GM23248 (cell line): ENCODE results near the gene STEAP3. TPM values are rescaled to one million over a fixed set of nuclear protein-coding genes. Genes with fewer than 3 reads are reported as not detected.

Experiments used
- DNase-seq: peaks from one replicate; pipeline ENCODE4 v3.0.0-alpha.2; 2015
- H2AFZ ChIP-seq: fragments of 200-600 bp; sonication (generic); 2 replicates; pipeline ENCODE4 v1.6.1; 2016; ENCODE audit warnings: antibody characterized with exemption
- H3F3A ChIP-seq: fragments of 200-600 bp; sonication (generic); 2 replicates; pipeline ENCODE4 v1.6.1; 2016; ENCODE audit warnings: mild to moderate bottlenecking, antibody characterized with exemption, mixed run types; ENCODE audit not compliant: insufficient read depth
- H3K27ac ChIP-seq: fragments of 200-600 bp; sonication (generic); 2 replicates; pipeline ENCODE4 v1.5.1; 2016; ENCODE audit warnings: mild to moderate bottlenecking
- H3K27me3 ChIP-seq: fragments of 200-600 bp; sonication (generic); replicated peaks from 2 replicates; pipeline ENCODE4 v1.6.1; 2016; ENCODE audit warnings: mild to moderate bottlenecking; ENCODE audit not compliant: insufficient read depth
- H3K36me3 ChIP-seq: fragments of 200-600 bp; sonication (generic); 2 replicates; pipeline ENCODE4 v1.6.1; 2016; ENCODE audit warnings: low read depth, mild to moderate bottlenecking
- H3K4me1 ChIP-seq: fragments of 200-600 bp; sonication (generic); 2 replicates; pipeline ENCODE4 v1.6.1; 2016; ENCODE audit warnings: mild to moderate bottlenecking; ENCODE audit not compliant: insufficient read depth
- H3K4me2 ChIP-seq: fragments of 200-600 bp; sonication (generic); one replicate; pipeline ENCODE4 v1.6.1; 2016; ENCODE audit warnings: mild to moderate bottlenecking; ENCODE audit not compliant: unreplicated experiment
- H3K4me3 ChIP-seq: fragments of 200-600 bp; sonication (generic); 2 replicates; pipeline ENCODE4 v1.5.1; 2016; ENCODE audit warnings: mild to moderate bottlenecking
- H3K79me2 ChIP-seq: fragments of 200-600 bp; sonication (generic); 2 replicates; pipeline ENCODE4 v1.6.1; 2016; ENCODE audit warnings: mild to moderate bottlenecking; ENCODE audit not compliant: insufficient read depth
- H3K9ac ChIP-seq: fragments of 200-600 bp; sonication (generic); 2 replicates; pipeline ENCODE4 v1.6.1; 2016; ENCODE audit warnings: mild to moderate bottlenecking
- H3K9me2 ChIP-seq: fragments of 200-600 bp; sonication (generic); 2 replicates; pipeline ENCODE4 v1.6.1; 2016; ENCODE audit warnings: mixed run types, mild to moderate bottlenecking, moderate library complexity; ENCODE audit not compliant: insufficient read depth
- H3K9me3 ChIP-seq: fragments of 200-600 bp; sonication (generic); one replicate; pipeline ENCODE4 v1.6.1; 2017; ENCODE audit warnings: low read depth
- H4K20me1 ChIP-seq: fragments of 200-600 bp; sonication (generic); 2 replicates; pipeline ENCODE4 v1.6.0; 2016; ENCODE audit not compliant: insufficient read depth
- EZH2 ChIP-seq: fragments of 200-600 bp; sonication (generic); IDR thresholded peaks from 2 replicates; pipeline ENCODE4 v1.6.1; 2018; ENCODE audit warnings: antibody characterized with exemption, mild to moderate bottlenecking; ENCODE audit not compliant: insufficient read depth, poor library complexity, severe bottlenecking
- EZH2phosphoT487 ChIP-seq: fragments of 200-600 bp; sonication (generic); IDR thresholded peaks from 2 replicates; pipeline ENCODE4 v1.6.1; 2018; ENCODE audit warnings: antibody characterized with exemption, moderate library complexity, mild to moderate bottlenecking, low read depth; ENCODE audit not compliant: insufficient read depth
- WGBS, 2 experiments: methylation state at CpG; one replicate each; pipeline ENCODE4 v1.1.6; 2015 to 2017; ENCODE audit warnings: low lambda C conversion rate in 2 of 2, low coverage in 1 of 2; ENCODE audit errors: missing lambda C conversion rate in 2 of 2; 5-methylcytosine and 5-hydroxymethylcytosine counted together
- in situ Hi-C: fragments of 300-500 bp; cut with MboI; formaldehyde crosslinking; loops from 2 replicates; pipeline ENCODE4 v1.15.0; 2020
- polyA plus RNA-seq: library from polyadenylated mRNA; unstranded; fragments of >200 nt; fragmentation: Nextera tagmentation; extraction: Ambion mirVana; gene quantifications from 2 replicates; pipeline ENCODE4 v1.2.1, GENCODE V29; 2016
- total RNA-seq: library from RNA; depleted of rRNA; stranded (reverse); fragments of >200 nt; shearing (Covaris generic); gene quantifications from 2 replicates; pipeline ENCODE4 v1.2.3, GENCODE V29; 2014

STEAP3 gene
- total and polyA plus RNA-seq, 2 experiments from 2014 or later: 29.5 to 31.3 TPM

DNA sequence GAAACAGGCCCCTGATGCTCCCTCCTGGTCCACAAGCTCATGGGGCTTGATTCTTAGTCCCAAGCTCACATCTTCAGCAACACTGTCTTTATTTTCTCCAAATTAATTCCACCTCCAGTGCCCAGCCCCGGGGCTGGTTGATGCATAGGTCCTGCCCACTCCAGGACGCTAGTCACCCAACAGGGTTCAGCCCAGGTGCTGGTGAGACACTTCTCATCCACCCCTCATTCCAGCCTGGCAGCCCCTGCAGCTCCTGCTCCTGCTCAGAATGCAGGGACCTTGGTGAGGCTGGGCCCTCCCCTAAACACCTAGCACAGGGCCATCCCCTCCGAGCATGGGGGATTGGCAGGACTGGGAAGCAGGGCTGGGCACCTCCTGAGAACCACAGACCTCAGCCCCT, 25.7 kb downstream of the STEAP3 start:
- no peak for TF ChIP-seq EZH2
- WGBS, 2 experiments: 74 to 77% methylated on average over 3 of the region's 3 CpGs
- H3K9me2 ChIP-seq: no peaks in the 10 kb centered on the region
- peaks cover 30% of the 10 kb centered on the region for H3F3A ChIP-seq
- in situ Hi-C loops: no loop called here
- H3K4me2 ChIP-seq: no peak overlapping the region
- H3K79me2 ChIP-seq: no peaks in the 10 kb centered on the region
- H3K9me3 ChIP-seq: no peaks in the 10 kb centered on the region
- H3K27me3 ChIP-seq: no peaks in the 10 kb centered on the region
- H2AFZ ChIP-seq: no peak overlapping the region
- H3K9ac ChIP-seq: no peak overlapping the region
- no peaks in the 10 kb centered on the region for H4K20me1 ChIP-seq
- H3K4me3 ChIP-seq: no peak overlapping the region
- peaks cover 38% of the 10 kb centered on the region for H3K4me1 ChIP-seq
- no peak overlapping the region for H3K27ac ChIP-seq
- DNase-seq: no peak
- H3K36me3 ChIP-seq: peaks cover 4% of the 10 kb centered on the region; the same call in 1 of the 2 replicates

DNA sequence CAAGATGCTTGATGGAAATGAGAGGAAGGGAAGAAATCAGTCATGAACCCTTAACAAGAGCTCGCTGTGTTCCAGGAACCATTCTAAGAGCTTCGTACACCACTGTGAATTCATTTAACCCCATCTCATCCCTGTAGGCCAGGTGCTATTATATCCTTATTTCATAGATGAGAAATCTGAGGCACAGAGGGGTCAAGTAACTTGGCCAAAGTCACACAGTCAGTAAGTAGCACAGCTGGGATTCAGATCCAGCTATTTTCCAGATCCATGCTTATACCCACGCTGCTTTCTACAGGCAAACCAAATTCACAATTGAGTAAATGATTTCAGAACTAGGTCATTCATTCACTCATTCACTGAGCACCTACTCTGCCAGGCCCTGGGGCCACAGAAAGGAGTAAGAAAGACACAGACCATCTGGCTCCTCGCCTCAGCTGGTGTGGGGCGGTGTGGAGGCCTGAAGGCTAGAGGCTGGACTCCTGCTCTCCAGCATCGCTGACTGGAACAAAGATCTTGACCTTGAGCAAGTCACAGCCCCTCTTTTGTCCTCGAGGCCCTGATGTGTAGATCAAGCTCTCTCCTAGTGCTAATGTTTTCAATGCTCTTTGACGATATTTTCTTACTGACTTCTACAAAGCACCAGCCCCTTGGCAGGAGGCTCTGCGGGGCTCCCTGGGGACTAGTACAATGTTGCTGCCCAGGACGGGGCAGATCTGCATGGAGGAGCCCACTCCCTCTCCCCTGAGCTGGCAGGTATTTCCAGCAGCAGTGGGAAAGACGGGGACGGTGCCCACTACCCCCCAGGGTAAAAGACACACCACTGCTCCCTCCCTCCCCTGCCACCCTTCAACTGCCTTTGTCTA, 26.5 kb downstream of the STEAP3 start:
- in situ Hi-C loops: no loop called here
- H3K36me3 ChIP-seq: peaks cover 4% of the 10 kb centered on the region; the same call in 1 of the 2 replicates

DNA sequence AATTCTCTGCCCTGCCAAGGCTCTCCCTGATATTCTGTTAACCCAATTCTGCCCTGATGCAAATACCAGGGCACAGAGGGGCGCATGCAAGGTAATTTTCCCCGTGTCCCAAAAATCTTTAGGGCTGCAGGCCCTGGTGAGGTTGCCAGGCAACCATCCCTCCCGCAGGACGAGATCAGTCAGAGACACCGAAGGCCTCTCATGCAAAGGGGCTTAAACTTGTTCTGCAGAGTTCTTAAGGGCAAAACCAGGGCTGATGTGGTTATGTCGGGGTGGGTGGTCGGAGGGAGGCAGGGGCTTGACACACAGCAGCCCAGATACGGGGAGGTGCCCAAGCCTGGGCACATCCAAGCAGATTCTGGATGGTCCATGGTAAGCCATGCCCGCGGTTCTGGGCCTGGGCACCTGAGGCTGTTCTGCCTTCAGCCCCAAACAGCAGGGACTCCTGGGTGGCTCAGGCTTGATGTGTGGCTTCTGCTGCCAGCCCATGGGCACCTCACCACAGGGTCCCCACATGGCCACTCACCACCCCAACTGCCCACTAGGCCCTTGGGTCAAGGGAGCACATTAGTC, 27.2 kb downstream of the STEAP3 start:
- Histone ChIP-seq H3F3A (peaks cover 43% of the 10 kb centered on the region), H4K20me1 (no peaks in the 10 kb centered on the region), H3K79me2 (no peaks in the 10 kb centered on the region), H3K4me3 (no peak overlapping the region), H3K9ac (no peak overlapping the region), H3K27me3 (no peaks in the 10 kb centered on the region), H3K4me1 (peaks cover 51% of the 10 kb centered on the region), H2AFZ (no peak overlapping the region), H3K36me3 (peaks cover 4% of the 10 kb centered on the region; the same call in 1 of the 2 replicates), H3K9me2 (no peaks in the 10 kb centered on the region), H3K27ac (no peak overlapping the region), H3K4me2 (no peak overlapping the region), H3K9me3 (no peaks in the 10 kb centered on the region)
- in situ Hi-C loops: no loop called here
- TF ChIP-seq EZH2phosphoT487: no peak
- TF ChIP-seq EZH2: no peak
- 90 to 94% methylated on average over 10 of the region's 10 CpGs for WGBS, 2 experiments
- DNase-seq: no peak

More for the DNA sequence above, 26.5 kb downstream of the STEAP3 start:
- no peaks in the 10 kb centered on the region for H4K20me1 ChIP-seq
- H3K27ac ChIP-seq: no peak overlapping the region
- H3K4me3 ChIP-seq: no peak overlapping the region
- peaks cover 46% of the 10 kb centered on the region for H3K4me1 ChIP-seq
- H3K27me3 ChIP-seq: no peaks in the 10 kb centered on the region
- H3K9ac ChIP-seq: no peak overlapping the region
- no peak overlapping the region for H2AFZ ChIP-seq
- no peaks in the 10 kb centered on the region for H3K79me2 ChIP-seq
- H3F3A ChIP-seq: peaks cover 38% of the 10 kb centered on the region
- no peak for DNase-seq
- TF ChIP-seq EZH2phosphoT487: no peak
- no peak for TF ChIP-seq EZH2
- WGBS, 2 experiments: 79 to 82% methylated on average over 12 of the region's 12 CpGs
- no peak overlapping the region for H3K4me2 ChIP-seq
- H3K9me3 ChIP-seq: no peaks in the 10 kb centered on the region
- no peaks in the 10 kb centered on the region for H3K9me2 ChIP-seq

DNA sequence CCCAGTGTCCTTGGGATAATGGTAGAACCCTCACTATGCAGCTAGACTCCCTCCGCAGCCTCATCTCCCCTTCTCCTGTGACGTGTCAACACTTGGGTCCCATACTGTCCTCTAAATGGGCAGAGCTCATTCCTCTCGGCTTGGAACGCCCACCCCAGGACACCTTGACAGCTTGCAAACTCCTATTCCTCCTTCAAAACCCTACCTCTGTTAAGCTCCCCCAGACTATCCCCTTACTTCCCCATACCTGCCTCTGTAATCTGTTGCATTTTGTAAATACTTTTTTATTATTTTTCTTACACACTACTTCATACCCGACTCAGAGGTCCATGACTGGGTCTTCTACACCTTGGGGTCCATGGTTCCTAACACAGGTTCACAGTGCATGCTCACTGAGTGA, 28.0 kb downstream of the STEAP3 start:
- TF ChIP-seq EZH2phosphoT487 (no peak), EZH2 (no peak)
- H3K27me3 ChIP-seq: no peaks in the 10 kb centered on the region
- peaks cover 50% of the 10 kb centered on the region for H3F3A ChIP-seq
- H4K20me1 ChIP-seq: no peaks in the 10 kb centered on the region
- H2AFZ ChIP-seq: no peak overlapping the region
- no peaks in the 10 kb centered on the region for H3K79me2 ChIP-seq
- DNase-seq: no peak
- 89 to 90% methylated on average over 5 of the region's 5 CpGs for WGBS, 2 experiments
- no peak overlapping the region for H3K9ac ChIP-seq
- no peak overlapping the region for H3K4me2 ChIP-seq
- H3K36me3 ChIP-seq: no peaks in the 10 kb centered on the region
- no peaks in the 10 kb centered on the region for H3K9me3 ChIP-seq
- H3K4me1 ChIP-seq: peaks cover 58% of the 10 kb centered on the region
- H3K27ac ChIP-seq: no peak overlapping the region
- H3K4me3 ChIP-seq: no peak overlapping the region
- H3K9me2 ChIP-seq: no peaks in the 10 kb centered on the region
- in situ Hi-C loops: no loop called here
